GM21360 (cell line): ENCODE measurements around the gene ASAH2.

ENCODE experiments used
- ATAC-seq: cut with Tn5 transposase; IDR thresholded peaks from one replicate; pipeline ENCODE4 v1.9.1; 2021; ENCODE audit warnings: mild to moderate bottlenecking, moderate library complexity; ENCODE audit not compliant: unreplicated experiment

ASAH2 gene

GRCh38 chr10:50210876-50211275, 40.4 kb downstream of the ASAH2 start:
- ATAC-seq = no peak
